Measurements from ENCODE around the gene C10orf90. TPM values are rescaled to one million over a fixed set of nuclear protein-coding genes. Genes with fewer than 3 reads are reported as not detected.

C10orf90 gene
- total RNA-seq, 1 donor from 2014 or later, result not detected

- H3K27me3 Mint-ChIP-seq (ENCODE audit: unreplicated experiment), result peaks cover 7% of the 10 kb centered on the region
- H3K9me3 Mint-ChIP-seq (ENCODE audit: unreplicated experiment), result no peaks in the 10 kb centered on the region
- no peaks in the 10 kb centered on the region for H3K36me3 Mint-ChIP-seq (ENCODE audit: low read depth, unreplicated experiment)
- H3K4me1 Mint-ChIP-seq (ENCODE audit: unreplicated experiment), result no peaks in the 10 kb centered on the region
- no peak for DNase-seq (ENCODE audit: low spot score)
- H3K27ac Mint-ChIP-seq (ENCODE audit: unreplicated experiment), result no peak overlapping the region
- H3K4me3 Mint-ChIP-seq (ENCODE audit: unreplicated experiment), result no peak overlapping the region
- no peak for TF ChIP-seq CTCF (IDR thresholded peaks at IDR 0.05; ENCODE audit: unreplicated experiment)
These were observed 147.4 kb downstream of the C10orf90 start for GRCh38 chr10:126523071-126523470.

GRCh38 chr10:126521399-126521798, 149.1 kb downstream of the C10orf90 start:
- DNase-seq (ENCODE audit: low spot score), result no peak
- no peaks in the 10 kb centered on the region for H3K9me3 Mint-ChIP-seq (ENCODE audit: unreplicated experiment)
- no peak overlapping the region for H3K4me3 Mint-ChIP-seq (ENCODE audit: unreplicated experiment)
- H3K4me1 Mint-ChIP-seq (ENCODE audit: unreplicated experiment), result no peaks in the 10 kb centered on the region
- H3K27me3 Mint-ChIP-seq (ENCODE audit: unreplicated experiment), result peaks cover 7% of the 10 kb centered on the region
- H3K36me3 Mint-ChIP-seq (ENCODE audit: low read depth, unreplicated experiment), result no peaks in the 10 kb centered on the region
- no peak overlapping the region for H3K27ac Mint-ChIP-seq (ENCODE audit: unreplicated experiment)
- TF ChIP-seq CTCF (IDR thresholded peaks at IDR 0.05; ENCODE audit: unreplicated experiment), result no peak

GRCh38 chr10:126520751-126521317, 149.7 kb downstream of the C10orf90 start:
- DNase-seq (ENCODE audit: low spot score), result no peak
- Mint-ChIP-seq H3K4me1 (ENCODE audit: unreplicated experiment) (no peaks in the 10 kb centered on the region), H3K36me3 (ENCODE audit: low read depth, unreplicated experiment) (no peaks in the 10 kb centered on the region), H3K4me3 (ENCODE audit: unreplicated experiment) (no peak overlapping the region), H3K27ac (ENCODE audit: unreplicated experiment) (no peak overlapping the region), H3K9me3 (ENCODE audit: unreplicated experiment) (no peaks in the 10 kb centered on the region), H3K27me3 (ENCODE audit: unreplicated experiment) (peaks cover 5% of the 10 kb centered on the region)
- no peak for TF ChIP-seq CTCF (IDR thresholded peaks at IDR 0.05; ENCODE audit: unreplicated experiment)

- Mint-ChIP-seq H3K27me3 (ENCODE audit: unreplicated experiment) (peaks cover 4% of the 10 kb centered on the region), H3K9me3 (ENCODE audit: unreplicated experiment) (no peaks in the 10 kb centered on the region), H3K27ac (ENCODE audit: unreplicated experiment) (no peak overlapping the region), H3K4me1 (ENCODE audit: unreplicated experiment) (no peaks in the 10 kb centered on the region), H3K4me3 (ENCODE audit: unreplicated experiment) (no peak overlapping the region), H3K36me3 (ENCODE audit: low read depth, unreplicated experiment) (no peaks in the 10 kb centered on the region)
- no peak for TF ChIP-seq CTCF (IDR thresholded peaks at IDR 0.05; ENCODE audit: unreplicated experiment)
- no peak for DNase-seq (ENCODE audit: low spot score)
These were observed 150.5 kb downstream of the C10orf90 start for GRCh38 chr10:126519992-126520391.

GRCh38 chr10:126519185-126519584, 151.3 kb downstream of the C10orf90 start:
- no peak for TF ChIP-seq CTCF (IDR thresholded peaks at IDR 0.05; ENCODE audit: unreplicated experiment)

More at GRCh38 chr10:126519185-126519584, 151.3 kb downstream of the C10orf90 start:
- Mint-ChIP-seq H3K27me3 (ENCODE audit: unreplicated experiment) (peaks cover 3% of the 10 kb centered on the region), H3K27ac (ENCODE audit: unreplicated experiment) (no peak overlapping the region), H3K4me3 (ENCODE audit: unreplicated experiment) (no peak overlapping the region), H3K9me3 (ENCODE audit: unreplicated experiment) (no peaks in the 10 kb centered on the region), H3K36me3 (ENCODE audit: low read depth, unreplicated experiment) (no peaks in the 10 kb centered on the region), H3K4me1 (ENCODE audit: unreplicated experiment) (no peaks in the 10 kb centered on the region)
- DNase-seq (ENCODE audit: low spot score), result no peak

Measured in endothelial cell (in vitro differentiated cells).